Endothelial cell of coronary artery (primary cell): ENCODE results near the gene USP33. TPM values are rescaled to one million over a fixed set of nuclear protein-coding genes. Genes with fewer than 3 reads are reported as not detected.

Experiments
- total RNA-seq: library from RNA; depleted of rRNA; stranded (reverse); fragments of >200 nt; gene quantifications from 2 replicates; pipeline ENCODE4 v1.2.3, GENCODE V29; 2014

Gene USP33
- total RNA-seq, result 52.9 and 63.5 TPM in 2 replicates

GRCh38 chr1:77759071-77760028 lies at the start of gene USP33:
Gene USP33, minus strand, starts transcription at chr1:77759852. Its CDS starts 18,155 bp downstream, at chr1:77741697.

GRCh38 chr1:77779529-77780281 lies 20.1 kb upstream of the USP33 start, which contains the start of gene MIGA1:
Gene MIGA1, plus strand, starts transcription at chr1:77779649. Its CDS starts 3,604 bp downstream, at chr1:77783253.

GRCh38 chr1:77682460-77683159 lies 77.0 kb downstream of the USP33 start, which contains the start of gene ZZZ3:
Gene ZZZ3, minus strand, starts transcription at chr1:77682658. Its CDS starts 49,304 bp downstream, at chr1:77633354.

Other genes starting within 250 kb of the USP33 start
- 58.2 and 72.2 TPM in 2 replicates for gene ZZZ3, start 77.2 kb downstream of the USP33 start, total RNA-seq
- 8.3 and 12.9 TPM in 2 replicates for gene MIGA1, start 19.8 kb upstream of the USP33 start, total RNA-seq
- gene NEXN, start 128.8 kb upstream of the USP33 start, total RNA-seq, result 2.7 and 6.8 TPM in 2 replicates
- 130 and 134 TPM in 2 replicates for gene FUBP1, start 219.2 kb upstream of the USP33 start, total RNA-seq
- 151 and 158 TPM in 2 replicates for gene DNAJB4, start 245.1 kb upstream of the USP33 start, total RNA-seq